Karpas-422 (cell line): ENCODE data around the gene B3GALT5. TPM values are rescaled to one million over a fixed set of nuclear protein-coding genes. Genes with fewer than 3 reads are reported as not detected.
"Not testable (repeated sequence)": the region's sequence is repeated elsewhere in the genome, so short reads cannot be mapped to it uniquely, and the experiment has no call there.

Source experiments
- DNase-seq: peaks from one replicate; pipeline ENCODE4 v3.0.0-alpha.2; 2015
- H2AFZ ChIP-seq: fragments of 200-600 bp; sonication (generic); 2 replicates; pipeline ENCODE4 v1.6.1; 2014; ENCODE audit warnings: antibody characterized with exemption, low read length, mixed read lengths
- H3K27ac ChIP-seq: fragments of 200-600 bp; sonication (generic); 2 replicates; pipeline ENCODE4 v1.5.1; 2014; ENCODE audit warnings: mild to moderate bottlenecking, low read length, moderate library complexity
- H3K27me3 ChIP-seq: fragments of 200-600 bp; sonication (generic); 2 replicates; pipeline ENCODE4 v1.6.1; 2014; ENCODE audit warnings: low read length, mixed read lengths
- H3K36me3 ChIP-seq: fragments of 200-600 bp; sonication (generic); 2 replicates; pipeline ENCODE4 v1.6.1; 2014; ENCODE audit warnings: low read length, mixed read lengths; ENCODE audit not compliant: insufficient read depth
- H3K4me1 ChIP-seq: fragments of 200-600 bp; sonication (generic); 2 replicates; pipeline ENCODE4 v1.6.1; 2014; ENCODE audit warnings: mild to moderate bottlenecking, low read length, mixed read lengths
- H3K4me2 ChIP-seq: fragments of 200-600 bp; sonication (generic); 2 replicates; pipeline ENCODE4 v1.6.1; 2014; ENCODE audit warnings: low read length, low read depth, mild to moderate bottlenecking; ENCODE audit not compliant: poor library complexity, severe bottlenecking
- H3K4me3 ChIP-seq: fragments of 200-600 bp; sonication (generic); 2 replicates; pipeline ENCODE4 v1.5.1; 2014; ENCODE audit warnings: mild to moderate bottlenecking, antibody characterized with exemption, low read length, mixed read lengths
- H3K79me2 ChIP-seq: fragments of 200-600 bp; sonication (generic); 2 replicates; pipeline ENCODE4 v1.6.1; 2014; ENCODE audit warnings: mild to moderate bottlenecking, low read length, mixed read lengths
- H3K9ac ChIP-seq: fragments of 200-600 bp; sonication (generic); 2 replicates; pipeline ENCODE4 v1.6.0; 2014; ENCODE audit warnings: low read length
- H3K9me2 ChIP-seq: fragments of 200-600 bp; sonication (generic), shearing (Covaris generic); replicated peaks from 2 replicates; pipeline ENCODE4 v1.6.0; 2014; ENCODE audit warnings: mild to moderate bottlenecking, low read length, moderate library complexity; ENCODE audit not compliant: insufficient read depth
- H3K9me3 ChIP-seq: fragments of 300-700, 200-600 bp; sonication (generic); 2 replicates; pipeline ENCODE4 v1.6.1; 2014; ENCODE audit warnings: low read length, mixed read lengths
- H4K20me1 ChIP-seq: fragments of 200-600 bp; sonication (generic); 2 replicates; pipeline ENCODE4 v1.6.1; 2014; ENCODE audit warnings: mild to moderate bottlenecking, antibody characterized with exemption, low read length, low read depth; ENCODE audit not compliant: insufficient read depth
- total RNA-seq: library from RNA; depleted of rRNA; stranded (reverse); fragments of >200 nt; shearing (Covaris generic); gene quantifications from 2 replicates; pipeline ENCODE4 v1.2.3, GENCODE V29; 2014; ENCODE audit warnings: low replicate concordance

B3GALT5 gene
- total RNA-seq, 1 experiment from 2014 or later: not detected

DNA sequence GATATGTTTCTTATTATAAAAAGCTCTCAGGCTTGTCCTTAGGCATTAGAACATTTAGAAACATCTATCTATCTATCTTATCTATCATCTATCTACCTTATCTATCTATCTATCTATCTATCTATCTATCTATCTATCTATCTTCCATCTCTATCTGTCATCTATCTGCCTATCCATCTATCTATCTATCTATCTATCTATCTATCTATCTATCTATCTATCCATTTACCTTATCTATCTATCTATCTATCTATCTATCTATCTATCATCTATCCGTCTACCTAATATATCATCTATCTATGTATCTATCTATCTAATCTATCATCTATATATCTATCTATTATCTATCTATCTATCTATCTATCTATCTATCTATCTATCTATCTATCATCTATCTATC, 77.1 kb downstream of the B3GALT5 start:
- H3K9me2 ChIP-seq, H3K9ac ChIP-seq, H3K9me3 ChIP-seq, H3K27me3 ChIP-seq, DNase-seq, H3K79me2 ChIP-seq, H3K4me1 ChIP-seq, H4K20me1 ChIP-seq, H3K36me3 ChIP-seq, H2AFZ ChIP-seq, H3K4me3 ChIP-seq, H3K27ac ChIP-seq, H3K4me2 ChIP-seq: not testable (repeated sequence)

GRCh38 chr21:39690454-39690853, 77.7 kb downstream of the B3GALT5 start:
- no peak for DNase-seq
- Histone ChIP-seq H2AFZ (no peak overlapping the region), H3K9ac (no peak overlapping the region), H3K9me2 (no peaks in the 10 kb centered on the region), H3K9me3 (no peaks in the 10 kb centered on the region), H3K4me1 (no peaks in the 10 kb centered on the region), H3K4me3 (no peak overlapping the region), H3K4me2 (no peak overlapping the region), H4K20me1 (no peaks in the 10 kb centered on the region), H3K36me3 (no peaks in the 10 kb centered on the region), H3K79me2 (no peaks in the 10 kb centered on the region), H3K27me3 (no peaks in the 10 kb centered on the region), H3K27ac (no peak overlapping the region)

GRCh38 chr21:39694750-39695149, 82.0 kb downstream of the B3GALT5 start:
- Histone ChIP-seq H3K9ac (no peak overlapping the region), H3K4me1 (no peaks in the 10 kb centered on the region), H3K9me2 (no peaks in the 10 kb centered on the region), H3K79me2 (no peaks in the 10 kb centered on the region), H2AFZ (no peak overlapping the region), H3K4me3 (no peak overlapping the region), H3K27me3 (no peaks in the 10 kb centered on the region), H3K27ac (no peak overlapping the region), H3K36me3 (no peaks in the 10 kb centered on the region), H4K20me1 (no peaks in the 10 kb centered on the region), H3K4me2 (no peak overlapping the region), H3K9me3 (no peaks in the 10 kb centered on the region)
- DNase-seq: no peak

DNA sequence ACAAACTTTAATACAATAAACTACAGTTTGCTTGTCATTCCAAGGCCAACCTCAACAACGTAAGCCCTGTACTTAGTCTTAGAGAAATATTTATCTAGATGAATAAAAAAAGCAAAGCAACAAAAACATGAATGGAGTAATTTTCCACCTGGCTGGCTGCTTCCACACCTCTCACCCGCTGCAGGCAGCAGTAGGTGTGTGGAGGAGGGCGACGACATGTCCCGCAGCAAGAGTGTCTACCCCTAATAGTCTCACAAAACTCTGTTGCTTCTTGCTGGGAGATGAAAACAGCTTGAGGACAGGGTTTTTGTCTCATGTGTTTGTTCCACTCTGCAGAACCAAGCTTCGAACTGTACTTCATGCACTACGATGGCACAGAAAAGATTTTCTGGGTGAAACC, 83.5 kb downstream of the B3GALT5 start:
- no peaks in the 10 kb centered on the region for H4K20me1 ChIP-seq
- H2AFZ ChIP-seq: no peak overlapping the region
- no peaks in the 10 kb centered on the region for H3K27me3 ChIP-seq
- no peak for DNase-seq
- H3K4me2 ChIP-seq: no peak overlapping the region
- H3K9ac ChIP-seq: no peak overlapping the region
- no peak overlapping the region for H3K27ac ChIP-seq
- no peaks in the 10 kb centered on the region for H3K4me1 ChIP-seq
- H3K9me3 ChIP-seq: no peaks in the 10 kb centered on the region
- no peaks in the 10 kb centered on the region for H3K36me3 ChIP-seq
- H3K4me3 ChIP-seq: no peak overlapping the region
- no peaks in the 10 kb centered on the region for H3K9me2 ChIP-seq
- H3K79me2 ChIP-seq: no peaks in the 10 kb centered on the region

DNA sequence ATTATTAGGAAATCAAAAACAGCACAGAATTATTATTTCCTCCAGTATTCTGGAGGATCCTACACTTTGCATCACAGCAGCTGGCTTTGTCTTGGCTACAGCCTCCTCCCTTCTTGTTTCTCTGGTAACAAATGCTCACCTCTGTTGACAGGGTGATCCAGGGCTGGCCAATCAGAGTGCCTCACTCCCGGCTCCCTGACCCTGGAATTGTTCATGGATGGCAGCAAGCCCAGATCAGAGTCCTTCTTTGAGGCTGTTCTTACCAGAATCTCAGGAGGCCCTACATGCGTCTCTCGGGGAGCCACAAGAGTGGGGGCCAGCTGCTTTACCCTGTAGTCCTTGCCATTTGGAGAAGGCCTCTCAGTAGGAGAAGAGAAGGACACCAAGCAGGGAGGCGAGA, 83.9 kb downstream of the B3GALT5 start:
- DNase-seq: no peak
- H3K9me3 ChIP-seq: no peaks in the 10 kb centered on the region
- H3K27ac ChIP-seq: no peak overlapping the region
- H3K4me1 ChIP-seq: no peaks in the 10 kb centered on the region
- no peaks in the 10 kb centered on the region for H4K20me1 ChIP-seq
- H2AFZ ChIP-seq: no peak overlapping the region
- H3K9ac ChIP-seq: no peak overlapping the region
- no peaks in the 10 kb centered on the region for H3K9me2 ChIP-seq
- no peaks in the 10 kb centered on the region for H3K27me3 ChIP-seq
- H3K79me2 ChIP-seq: no peaks in the 10 kb centered on the region
- no peak overlapping the region for H3K4me3 ChIP-seq
- no peaks in the 10 kb centered on the region for H3K36me3 ChIP-seq
- no peak overlapping the region for H3K4me2 ChIP-seq

DNA sequence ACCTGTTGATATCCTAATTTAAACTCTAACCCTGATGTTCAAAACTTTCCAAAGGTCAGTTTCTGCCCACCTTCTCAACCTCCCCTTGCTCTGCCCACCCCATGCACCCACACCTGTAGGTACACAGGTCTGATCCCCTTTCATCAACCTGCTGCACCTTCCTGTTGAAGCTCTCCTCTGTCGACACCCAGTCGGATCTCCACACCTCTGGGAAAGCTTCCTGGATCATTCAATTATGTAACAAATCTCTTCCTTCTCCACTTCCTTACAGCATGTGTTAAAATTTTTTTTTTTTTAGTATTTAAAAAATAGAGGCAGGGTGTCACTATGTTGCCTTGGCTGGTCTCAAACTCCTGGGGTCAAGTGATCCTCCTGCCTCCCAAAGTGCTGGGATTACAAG, 87.6 kb downstream of the B3GALT5 start:
- H3K4me1 ChIP-seq: no peaks in the 10 kb centered on the region
- H4K20me1 ChIP-seq: no peaks in the 10 kb centered on the region
- H3K36me3 ChIP-seq: no peaks in the 10 kb centered on the region
- H3K9me3 ChIP-seq: no peaks in the 10 kb centered on the region
- H3K9me2 ChIP-seq: no peaks in the 10 kb centered on the region
- no peak overlapping the region for H3K9ac ChIP-seq
- H3K4me2 ChIP-seq: no peak overlapping the region
- no peaks in the 10 kb centered on the region for H3K27me3 ChIP-seq
- H3K27ac ChIP-seq: no peak overlapping the region
- DNase-seq: no peak
- H2AFZ ChIP-seq: no peak overlapping the region
- H3K4me3 ChIP-seq: no peak overlapping the region
- no peaks in the 10 kb centered on the region for H3K79me2 ChIP-seq

- H4K20me1 ChIP-seq: no peaks in the 10 kb centered on the region
- H3K27ac ChIP-seq: no peak overlapping the region
- H3K4me2 ChIP-seq: no peak overlapping the region
- H3K27me3 ChIP-seq: no peaks in the 10 kb centered on the region
- no peaks in the 10 kb centered on the region for H3K9me3 ChIP-seq
- no peaks in the 10 kb centered on the region for H3K36me3 ChIP-seq
- no peaks in the 10 kb centered on the region for H3K9me2 ChIP-seq
- no peaks in the 10 kb centered on the region for H3K4me1 ChIP-seq
- no peak overlapping the region for H3K9ac ChIP-seq
- no peak for DNase-seq
- no peak overlapping the region for H2AFZ ChIP-seq
- no peaks in the 10 kb centered on the region for H3K79me2 ChIP-seq
- H3K4me3 ChIP-seq: no peak overlapping the region
These were observed 90.8 kb downstream of the B3GALT5 start for GRCh38 chr21:39703578-39703977.

- Histone ChIP-seq H3K79me2 (no peaks in the 10 kb centered on the region), H3K9me3 (no peaks in the 10 kb centered on the region), H3K4me1 (no peaks in the 10 kb centered on the region), H3K27me3 (no peaks in the 10 kb centered on the region), H3K9ac (no peak overlapping the region), H3K9me2 (no peaks in the 10 kb centered on the region), H3K27ac (no peak overlapping the region), H3K4me3 (no peak overlapping the region), H3K4me2 (no peak overlapping the region), H3K36me3 (no peaks in the 10 kb centered on the region), H2AFZ (no peak overlapping the region), H4K20me1 (no peaks in the 10 kb centered on the region)
- DNase-seq: no peak
These were observed 93.1 kb downstream of the B3GALT5 start for GRCh38 chr21:39705849-39706248.

- no peaks in the 10 kb centered on the region for H3K9me2 ChIP-seq
- H4K20me1 ChIP-seq: no peaks in the 10 kb centered on the region
- no peaks in the 10 kb centered on the region for H3K79me2 ChIP-seq
- no peak overlapping the region for H3K4me3 ChIP-seq
- H3K36me3 ChIP-seq: no peaks in the 10 kb centered on the region
- H3K4me2 ChIP-seq: no peak overlapping the region
- no peak overlapping the region for H3K27ac ChIP-seq
- no peaks in the 10 kb centered on the region for H3K27me3 ChIP-seq
- H3K4me1 ChIP-seq: no peaks in the 10 kb centered on the region
- DNase-seq: no peak
- no peak overlapping the region for H2AFZ ChIP-seq
- H3K9ac ChIP-seq: no peak overlapping the region
- no peaks in the 10 kb centered on the region for H3K9me3 ChIP-seq
These were observed 94.6 kb downstream of the B3GALT5 start for GRCh38 chr21:39707316-39707715.
